ENCODE data around the gene PARPBP. TPM values are rescaled to one million over a fixed set of nuclear protein-coding genes. Genes with fewer than 3 reads are reported as not detected.
A peak's percentile ranks its signal among the peaks of the same experiment; 100 is the strongest.

The PARPBP gene
- total and polyA plus RNA-seq, 2 experiments from 2014 or later, result 37.3 to 44.8 TPM

GRCh38 chr12:102120564-102120873 lies 536 bp downstream of the PARPBP start:
- Histone ChIP-seq H3K4me2 (peak overlapping the region; percentile 85), H3K79me2 (replicated peaks; ENCODE audit: insufficient read depth) (peaks cover 62% of the 10 kb centered on the region), H3K27ac (ENCODE audit: low read depth) (peak overlapping the region; percentile 72), H3K4me1 (ENCODE audit: insufficient read depth) (peaks cover 8% of the 10 kb centered on the region; the same call in 1 of the 2 replicates), H3K27me3 (ENCODE audit: insufficient read depth) (no peaks in the 10 kb centered on the region), H3K4me3 (peak overlapping the region; percentile 95), H3K36me3 (ENCODE audit: insufficient read depth) (peaks cover 22% of the 10 kb centered on the region), H3K9me2 (ENCODE audit: insufficient read depth) (no peaks in the 10 kb centered on the region), H4K20me1 (replicated peaks; ENCODE audit: insufficient read depth) (peaks cover 5% of the 10 kb centered on the region; the same call in 1 of the 2 replicates), H2AFZ (peak overlapping the region; percentile 72; the same call in 1 of the 2 replicates), H3F3A (replicated peaks; ENCODE audit: low read depth) (no peaks in the 10 kb centered on the region)
- Mint-ChIP-seq H3K9me3 (no peaks in the 10 kb centered on the region), H3K27me3 (ENCODE audit: insufficient read depth, low read depth, poor library complexity) (peaks cover 3% of the 10 kb centered on the region), H3K4me3 (peak overlapping the region; percentile 95), H3K36me3 (ENCODE audit: low read depth) (peaks cover 28% of the 10 kb centered on the region), H3K4me1 (peaks cover 11% of the 10 kb centered on the region; the same call in 2 of the 3 replicates), H3K27ac (peak overlapping the region; percentile 97)
- DNase-seq (ENCODE audit: low spot score), result no peak
- no peak for ATAC-seq
- TF ChIP-seq CREB1 (CRISPR knock-in tag; IDR thresholded peaks at IDR 0.05; ENCODE audit: low read depth) (no peak), JUNB (IDR thresholded peaks at IDR 0.05; ENCODE audit: unreplicated experiment) (no peak), ETS1 (IDR thresholded peaks at IDR 0.05) (no peak), REST (IDR thresholded peaks at IDR 0.05; ENCODE audit: unreplicated experiment) (no peak), ZNF114 (CRISPR knock-in tag; IDR thresholded peaks at IDR 0.05) (no peak), EZH2 (IDR thresholded peaks at IDR 0.05; ENCODE audit: low read depth, unreplicated experiment) (no peak), STAT1 (IDR thresholded peaks at IDR 0.05; ENCODE audit: unreplicated experiment) (no peak), POLR2AphosphoS5 (IDR thresholded peaks at IDR 0.05; ENCODE audit: low read depth) (no peak), CTCF (conservative IDR thresholded peaks at IDR 0.05; ENCODE audit: low read depth in 2 of 2) (no peak), EZH2phosphoT487 (IDR thresholded peaks at IDR 0.05; ENCODE audit: unreplicated experiment) (no peak), ZNF331 (CRISPR knock-in tag; IDR thresholded peaks at IDR 0.05; ENCODE audit: low read depth) (no peak), ZNF462 (CRISPR knock-in tag; IDR thresholded peaks at IDR 0.05) (no peak), NANOG (IDR thresholded peaks at IDR 0.05; ENCODE audit: borderline replicate concordance) (no peak)

All from GM23338 (cell line).